GM19035 (cell line): Measurements from ENCODE around the gene MRPS2.
"Not testable (repeated sequence)": the region's sequence is repeated elsewhere in the genome, so short reads cannot be mapped to it uniquely, and the experiment has no call there.

ENCODE experiments used
- ATAC-seq: cut with Tn5 transposase; IDR thresholded peaks from one replicate; pipeline ENCODE4 v1.9.1; 2021; ENCODE audit not compliant: unreplicated experiment

Gene MRPS2

DNA sequence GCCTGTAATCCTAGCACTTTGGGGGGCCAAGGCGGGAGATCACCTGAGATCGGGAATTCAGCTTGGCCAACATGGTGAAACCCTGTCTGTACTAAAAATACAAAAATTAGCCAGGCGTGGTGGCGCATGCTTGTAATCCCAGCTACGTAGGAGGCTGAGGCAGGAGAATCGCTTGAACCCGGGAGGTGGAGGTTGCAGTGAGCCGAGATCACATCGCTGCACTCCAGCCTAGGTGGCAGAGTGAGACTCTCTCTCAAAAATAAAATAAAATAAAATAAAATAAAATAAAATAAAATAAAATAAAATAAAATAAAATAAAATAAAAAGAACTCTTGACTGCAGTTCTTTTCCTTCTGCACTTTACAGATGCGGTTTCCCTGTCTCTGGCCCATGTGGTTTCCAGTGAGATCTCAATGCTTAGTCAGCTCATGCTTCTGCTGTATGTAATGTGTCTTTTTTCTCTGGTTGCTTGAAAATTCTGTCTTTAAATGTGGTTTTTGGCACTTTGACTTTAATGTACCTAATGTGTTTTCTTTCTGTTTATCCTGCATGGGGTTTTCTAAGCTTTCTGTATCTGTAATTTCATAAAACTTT lies 28.5 kb downstream of the MRPS2 start:
- ATAC-seq, result not testable (repeated sequence)

DNA sequence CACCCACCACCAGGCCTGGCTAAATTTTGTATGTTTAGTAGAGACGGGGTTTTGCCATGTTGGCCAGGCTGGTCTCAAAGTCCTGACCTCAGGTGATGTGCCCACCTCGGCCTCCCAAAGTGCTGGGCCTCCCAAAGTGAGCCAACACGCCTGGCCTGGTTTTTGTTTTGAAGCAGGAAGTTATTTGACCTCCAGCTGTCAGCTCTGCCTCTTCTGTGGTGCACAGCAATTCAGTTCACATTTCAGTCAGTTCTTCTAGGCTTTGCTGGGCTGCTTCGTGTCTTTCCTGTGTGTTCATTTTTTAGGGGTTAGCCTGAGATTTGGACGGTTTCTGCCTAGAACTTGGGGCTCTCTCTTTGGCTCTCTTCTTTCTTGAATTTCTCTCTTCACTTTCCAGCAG lies 29.7 kb downstream of the MRPS2 start:
- ATAC-seq, result no peak

DNA sequence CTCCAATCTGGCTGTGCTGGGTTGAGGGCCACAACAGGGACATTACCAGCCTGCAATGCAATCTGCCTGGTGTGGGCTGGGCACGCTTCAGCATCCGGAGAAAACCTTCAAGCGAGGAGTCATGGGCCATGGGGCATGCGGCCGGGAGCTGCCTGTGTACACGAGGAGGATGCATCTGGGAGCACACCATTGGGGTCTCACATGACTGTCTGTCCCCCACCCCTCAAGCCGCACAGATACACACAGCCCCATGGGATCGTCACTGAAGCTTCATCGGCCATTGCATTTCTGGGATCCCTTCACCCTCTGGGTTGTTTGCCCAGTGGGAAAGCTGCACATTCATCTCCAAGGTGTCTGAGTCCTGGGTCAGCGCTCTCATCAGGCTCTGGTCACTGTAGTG lies 30.6 kb downstream of the MRPS2 start:
- no peak for ATAC-seq

DNA sequence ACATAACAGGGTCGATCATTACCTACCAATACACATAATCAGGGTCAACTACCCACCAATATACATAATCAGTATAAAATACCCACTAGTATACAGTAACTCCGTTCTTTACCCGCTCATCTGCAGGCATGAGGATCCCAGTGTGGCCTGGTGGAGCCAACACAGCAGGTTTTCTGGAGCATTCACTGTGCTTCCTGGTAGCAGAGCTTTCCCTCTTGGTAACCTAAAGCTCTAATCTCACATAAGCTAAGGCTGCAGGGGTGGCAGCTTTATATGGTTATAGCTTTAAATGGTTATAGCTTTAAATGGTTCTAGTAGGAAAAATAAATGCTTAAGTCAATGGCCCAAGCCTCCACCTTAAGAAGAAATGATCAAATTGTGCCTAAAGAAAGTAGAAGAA lies 32.6 kb downstream of the MRPS2 start:
- ATAC-seq, result no peak

DNA sequence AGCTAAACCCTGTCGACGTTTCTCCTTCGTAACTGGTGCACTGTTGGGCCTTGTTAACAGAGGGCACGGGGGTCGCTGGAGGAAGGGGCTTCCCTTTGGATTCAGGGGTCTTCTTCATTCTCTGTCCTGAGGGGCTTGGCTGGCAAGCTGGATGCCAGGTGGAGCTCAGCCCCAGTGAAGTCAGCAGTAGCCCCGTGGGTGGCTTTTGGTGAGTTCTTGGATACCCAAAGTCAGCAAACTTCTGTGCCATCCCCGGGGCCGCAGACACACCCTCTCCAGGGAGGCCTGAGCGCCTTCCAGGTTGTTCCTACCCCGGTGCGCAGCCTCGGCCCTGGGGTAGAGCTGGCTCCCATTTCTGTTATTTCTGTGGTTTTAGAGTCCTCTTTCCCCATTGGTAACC lies 33.2 kb downstream of the MRPS2 start:
- ATAC-seq, result no peak

DNA sequence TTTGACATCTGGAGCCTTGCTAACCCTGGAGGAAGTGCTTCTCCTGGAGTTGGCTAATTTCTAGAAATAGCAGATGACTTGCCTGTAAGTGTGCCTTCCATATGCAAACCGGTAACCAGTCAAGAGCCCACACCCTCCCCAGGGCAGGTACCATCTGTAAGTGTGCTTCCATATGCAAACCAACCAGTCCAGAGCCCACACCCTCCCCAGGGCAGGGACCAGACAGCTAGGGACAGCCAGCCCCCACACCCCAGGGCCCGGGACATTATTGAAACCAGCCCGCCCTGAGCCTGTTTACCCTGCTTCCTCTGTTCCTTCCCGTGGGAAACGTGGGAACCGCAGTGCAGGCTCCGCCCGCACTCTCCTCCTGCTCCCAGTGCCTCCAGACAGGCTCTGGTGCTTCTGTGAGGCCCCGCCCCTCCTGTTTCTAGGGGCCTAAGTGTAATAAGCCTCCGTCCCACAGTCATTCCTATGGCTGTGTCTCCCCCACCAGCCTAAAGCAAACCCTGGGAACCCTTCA lies 33.8 kb downstream of the MRPS2 start:
- not testable (repeated sequence) for ATAC-seq

DNA sequence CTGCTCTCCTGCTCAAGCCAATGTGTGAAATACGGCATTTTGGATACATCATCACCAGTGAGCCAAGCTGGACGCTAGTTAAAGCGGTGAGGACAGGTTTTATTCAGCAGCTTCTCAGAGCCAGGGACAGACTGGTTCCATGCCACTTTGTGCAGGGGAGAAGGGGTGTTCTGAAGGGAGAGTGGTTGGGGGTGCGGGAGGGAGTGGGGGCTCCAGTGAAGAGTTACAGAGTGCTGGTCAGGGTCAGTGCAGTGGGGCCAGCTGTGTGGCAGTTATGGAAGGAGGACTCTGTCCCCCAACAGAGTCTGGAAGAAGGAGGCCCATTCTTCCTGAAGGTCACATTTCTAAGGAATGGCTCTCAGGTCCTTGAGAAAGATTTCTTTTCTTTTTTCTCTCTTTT lies 34.3 kb downstream of the MRPS2 start:
- ATAC-seq, result not testable (repeated sequence)

DNA sequence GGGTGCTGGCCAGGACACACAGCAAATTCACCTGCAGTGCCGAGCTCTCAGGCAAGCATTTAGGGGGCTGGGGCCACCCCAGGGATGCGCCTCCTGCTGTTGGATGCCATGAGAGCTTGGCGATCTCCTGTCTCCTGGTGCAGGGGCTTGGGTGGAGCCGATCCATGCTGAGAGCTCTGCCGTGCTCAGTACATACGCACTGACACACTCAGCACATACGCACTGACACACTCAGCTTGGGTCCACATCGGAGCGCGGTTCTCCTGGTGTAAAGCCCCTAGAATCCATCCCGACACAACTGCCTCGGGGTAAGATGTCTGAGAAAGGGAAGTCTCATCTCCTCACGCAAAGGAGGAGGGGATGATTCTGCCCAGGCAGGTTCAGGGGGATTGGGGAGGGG lies 35.1 kb downstream of the MRPS2 start:
- not testable (repeated sequence) for ATAC-seq

DNA sequence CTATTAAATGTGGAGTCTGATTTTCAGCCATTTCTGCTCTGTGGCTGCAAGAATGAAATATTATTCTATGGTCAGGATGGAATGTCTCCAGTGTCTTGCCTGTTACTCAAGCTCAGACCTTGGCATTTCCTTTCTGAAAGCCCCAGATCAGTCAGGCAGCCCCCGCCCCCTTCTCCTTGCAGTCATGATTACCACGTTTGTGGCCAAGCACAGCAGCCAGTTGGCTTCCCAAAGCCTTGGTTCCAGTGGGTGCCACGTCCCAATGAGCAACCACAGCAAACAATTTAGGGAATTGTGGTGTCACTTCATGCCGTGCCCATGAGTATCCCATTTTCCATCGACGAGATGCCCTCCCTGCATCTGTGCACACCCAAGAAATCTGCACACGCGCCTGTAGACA lies 35.7 kb downstream of the MRPS2 start:
- no peak for ATAC-seq

DNA sequence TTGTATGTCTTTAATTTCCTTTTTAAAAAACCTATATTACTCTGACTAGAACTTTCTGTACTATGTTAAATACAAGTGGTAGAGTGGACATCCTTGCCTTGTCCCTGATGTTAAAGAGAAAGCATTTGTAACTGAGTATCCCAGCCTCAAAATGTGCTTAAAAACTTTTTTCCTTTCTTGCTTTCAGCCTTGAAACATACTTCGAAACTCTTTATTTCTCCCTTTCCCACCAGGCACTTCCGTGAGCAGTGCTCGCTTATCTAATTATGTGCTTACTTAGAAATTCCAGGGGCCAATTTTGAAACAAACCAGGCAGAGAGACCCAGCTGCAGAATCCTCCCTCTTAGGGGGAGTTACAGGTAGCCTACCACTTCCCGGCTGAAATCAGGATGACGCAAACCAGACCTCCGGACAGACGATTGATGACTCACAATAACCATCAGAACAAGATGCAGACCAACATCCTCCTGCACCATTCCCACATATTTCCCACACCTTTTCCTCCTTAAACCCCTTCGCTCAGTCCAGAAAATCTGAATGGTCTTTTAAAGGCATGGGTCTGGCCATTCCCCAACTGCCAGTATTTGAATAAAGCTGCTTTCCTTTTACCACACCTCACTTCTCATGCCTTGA lies 42.9 kb downstream of the MRPS2 start:
- ATAC-seq, result not testable (repeated sequence)

DNA sequence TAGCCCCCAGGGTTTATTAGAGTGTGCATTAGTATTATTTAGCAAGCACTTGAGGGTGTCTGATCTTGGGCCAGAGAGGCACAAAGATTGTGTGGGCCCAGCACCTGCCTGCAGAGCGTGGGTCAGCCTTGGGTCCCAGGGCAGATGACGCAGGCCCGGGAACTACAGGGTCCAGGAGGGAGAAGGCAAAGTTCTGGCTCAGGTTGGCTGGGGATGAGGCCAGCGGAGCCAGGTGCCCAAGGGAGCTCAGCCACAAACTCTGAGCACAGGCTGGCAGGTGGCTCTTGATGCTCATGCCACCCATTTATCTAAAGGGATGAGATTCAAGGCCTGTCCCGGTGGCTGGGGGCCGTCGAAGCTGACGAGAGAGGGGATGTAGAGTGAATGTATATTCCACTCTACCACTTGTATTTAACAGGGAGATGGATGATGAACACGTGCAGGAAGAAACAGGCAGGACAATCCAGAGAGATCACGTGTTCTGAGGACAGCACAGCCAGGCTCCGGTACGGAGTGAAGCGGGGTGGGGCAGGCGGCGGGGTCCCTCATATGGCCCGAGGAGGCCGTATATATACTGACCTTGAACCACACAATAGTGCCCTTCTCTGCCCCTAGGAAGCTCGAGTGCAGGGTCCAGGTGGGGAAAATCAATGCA lies 44.6 kb downstream of the MRPS2 start:
- ATAC-seq, result no peak

DNA sequence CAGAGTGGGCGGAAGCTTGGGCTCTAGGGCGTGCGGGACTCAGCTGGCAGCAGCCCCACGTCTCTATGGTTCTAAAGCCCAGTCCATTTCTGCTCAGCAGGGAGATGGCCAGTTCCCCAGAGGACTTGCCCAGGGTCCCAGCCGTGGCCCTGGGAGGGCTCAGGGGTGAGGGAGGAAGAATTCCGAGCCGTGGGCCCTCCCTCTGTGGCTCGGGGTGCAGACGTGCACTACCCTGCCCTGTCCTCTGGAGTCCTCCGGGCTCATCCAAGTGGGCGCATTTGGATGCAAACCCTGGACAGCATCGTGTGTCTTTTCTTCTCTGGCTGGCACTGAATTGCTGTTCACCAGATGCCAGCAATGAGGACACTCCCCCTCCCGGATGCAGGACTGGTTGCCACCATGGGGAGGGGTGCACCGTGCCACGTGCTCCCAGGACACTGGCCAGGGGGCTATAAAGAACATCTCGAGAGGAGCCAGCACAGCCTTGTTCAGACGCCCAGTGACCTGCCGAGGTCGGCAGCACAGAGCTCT lies 45.2 kb downstream of the MRPS2 start, which contains the start of gene OBP2A:
Gene OBP2A (plus strand): TSS at position 481 of the 531 bp plus-strand sequence. CDS start 55 bp downstream, outside the sequence.
- ATAC-seq, result not testable (repeated sequence)

DNA sequence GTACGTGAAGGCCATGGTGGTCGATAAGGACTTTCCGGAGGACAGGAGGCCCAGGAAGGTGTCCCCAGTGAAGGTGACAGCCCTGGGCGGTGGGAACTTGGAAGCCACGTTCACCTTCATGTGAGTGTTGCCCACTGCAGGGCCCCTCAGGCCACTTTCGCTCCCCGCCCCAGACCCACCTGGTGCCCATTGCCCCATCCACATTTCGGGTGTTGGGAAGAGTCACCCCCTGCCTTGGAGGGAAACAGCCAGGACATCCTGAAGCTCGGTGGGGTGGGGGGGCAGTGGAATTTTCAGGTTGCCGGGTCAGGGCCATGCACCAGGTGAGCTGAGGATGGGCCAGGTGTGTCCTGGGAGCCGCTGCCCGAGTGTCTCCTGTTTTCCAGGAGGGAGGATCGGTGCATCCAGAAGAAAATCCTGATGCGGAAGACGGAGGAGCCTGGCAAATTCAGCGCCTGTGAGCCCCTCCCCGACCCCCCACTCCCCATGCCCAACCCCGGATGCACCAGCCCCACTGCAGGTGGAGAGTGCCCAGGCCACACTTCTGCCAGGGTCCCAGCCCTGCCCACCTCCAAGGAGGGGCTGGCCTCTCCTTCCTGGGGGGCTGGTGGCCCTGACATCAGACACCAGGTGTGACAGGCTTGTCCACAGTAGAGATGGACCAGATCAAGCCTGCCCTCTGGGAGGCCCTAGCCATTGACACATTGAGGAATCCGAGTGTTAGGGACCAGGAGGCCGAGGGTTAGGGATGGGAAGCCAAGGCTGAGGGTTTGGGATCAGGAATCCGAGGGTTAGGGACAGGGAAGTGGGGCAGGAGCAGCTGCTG lies 46.5 kb downstream of the MRPS2 start:
- not testable (repeated sequence) for ATAC-seq

DNA sequence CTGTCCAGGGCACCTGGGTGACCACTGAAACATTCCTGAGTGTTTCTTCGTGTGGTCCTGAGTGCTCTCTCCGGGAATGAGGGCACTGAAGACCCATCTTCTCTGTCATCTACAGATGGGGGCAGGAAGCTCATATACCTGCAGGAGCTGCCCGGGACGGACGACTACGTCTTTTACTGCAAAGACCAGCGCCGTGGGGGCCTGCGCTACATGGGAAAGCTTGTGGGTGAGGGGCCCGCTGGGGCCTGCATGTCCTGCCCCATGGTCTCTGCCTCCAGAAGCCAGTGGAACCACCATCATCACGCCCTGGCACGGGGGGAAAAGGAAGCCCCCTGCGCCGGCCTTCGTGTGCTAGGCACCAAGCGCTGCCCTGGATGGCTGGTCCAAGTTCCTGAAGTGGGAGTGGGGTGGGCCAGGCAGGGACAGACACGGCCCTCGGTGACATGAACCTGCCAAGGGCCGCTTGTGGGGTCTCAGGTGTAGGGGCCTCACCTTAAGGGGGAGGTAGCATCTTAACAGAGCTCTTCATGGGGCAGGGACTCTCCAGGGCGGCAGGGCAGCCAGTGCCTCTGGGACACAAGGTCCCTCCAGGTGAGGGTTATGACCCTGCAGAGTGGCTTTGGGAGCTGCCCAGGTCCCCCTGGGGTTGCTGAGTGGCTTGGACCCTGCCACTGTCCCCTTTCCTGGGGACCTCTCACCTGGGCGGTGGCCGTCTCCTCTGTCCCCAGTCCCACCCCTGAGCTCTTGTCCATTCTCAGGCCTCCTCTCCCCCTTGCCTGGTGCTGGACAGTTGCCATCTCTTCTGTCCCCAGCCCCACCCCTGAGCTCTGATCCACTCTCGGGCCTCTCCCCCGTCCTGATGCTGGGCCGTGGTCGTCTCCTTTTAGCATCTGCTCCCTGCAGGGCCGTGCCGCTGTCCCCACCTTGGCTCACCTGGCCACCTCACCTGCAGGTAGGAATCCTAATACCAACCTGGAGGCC lies 47.6 kb downstream of the MRPS2 start:
- no peak for ATAC-seq

DNA sequence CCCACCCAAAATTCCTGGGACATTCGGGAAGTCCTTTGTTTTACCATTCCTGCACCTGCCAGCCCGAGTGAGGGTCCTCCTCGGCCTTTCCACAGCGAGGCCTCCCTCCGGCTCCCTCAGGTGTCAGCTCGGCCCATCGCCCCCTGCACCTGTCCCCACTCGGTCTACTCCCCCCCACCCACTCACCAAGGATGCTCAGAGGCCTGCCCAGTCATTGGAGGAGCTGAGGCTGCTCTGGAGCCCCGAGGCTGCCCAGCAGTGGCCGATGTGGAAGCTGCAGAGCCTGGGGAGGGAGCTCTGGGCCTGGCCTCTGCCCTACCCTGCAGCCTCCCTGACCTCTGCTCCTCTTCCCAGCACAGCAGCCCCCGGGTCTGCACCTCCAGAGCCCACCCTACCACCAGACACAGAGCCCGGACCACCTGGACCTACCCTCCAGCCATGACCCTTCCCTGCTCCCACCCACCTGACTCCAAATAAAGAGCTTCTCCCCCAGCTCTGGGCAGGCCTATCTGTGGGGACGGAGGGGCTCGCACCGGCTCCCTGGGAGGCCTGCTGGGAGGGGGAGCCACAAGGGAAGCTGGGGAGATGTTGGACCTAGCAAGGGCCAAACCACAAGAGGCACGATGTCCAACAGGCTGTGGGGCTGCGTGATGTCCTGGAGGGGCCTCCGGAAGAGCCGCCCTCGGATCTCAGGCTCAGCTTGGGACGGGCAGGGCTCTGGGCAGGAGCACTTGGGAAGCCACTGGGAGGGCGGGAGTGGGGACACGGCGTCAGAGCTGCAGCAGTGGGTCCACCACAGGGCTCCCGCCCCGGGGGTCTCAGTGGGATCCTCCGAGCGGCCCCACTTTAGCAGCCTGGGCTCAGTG lies 49.2 kb downstream of the MRPS2 start:
- not testable (repeated sequence) for ATAC-seq

DNA sequence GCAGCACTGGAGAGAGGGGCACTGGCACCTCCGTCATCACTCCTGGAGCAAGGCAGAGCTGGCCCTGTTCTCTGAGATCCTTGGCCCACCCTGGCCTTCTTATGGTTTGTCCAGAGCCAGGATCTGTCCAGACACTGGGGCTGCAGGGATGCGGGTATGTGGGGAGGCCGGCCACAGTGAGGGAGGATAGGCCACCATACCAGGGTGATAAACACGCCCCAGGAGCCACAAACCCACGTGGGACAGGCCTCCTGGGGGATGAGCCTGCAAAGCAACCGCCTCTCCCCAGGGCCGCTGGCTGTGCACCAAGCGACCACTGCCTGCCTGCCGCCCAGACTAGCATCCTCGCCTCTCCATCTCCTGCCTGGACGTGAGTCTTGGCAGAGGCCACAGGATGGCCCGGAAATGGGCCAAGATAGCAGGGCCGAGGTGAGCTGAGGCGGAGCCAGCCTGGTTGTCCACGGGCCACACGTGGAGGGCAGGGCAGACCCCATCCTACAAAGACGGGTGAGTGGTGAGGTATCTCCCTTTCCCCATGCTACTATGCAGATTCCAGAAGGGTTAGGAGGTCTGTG lies 49.9 kb downstream of the MRPS2 start:
- ATAC-seq, result no peak

DNA sequence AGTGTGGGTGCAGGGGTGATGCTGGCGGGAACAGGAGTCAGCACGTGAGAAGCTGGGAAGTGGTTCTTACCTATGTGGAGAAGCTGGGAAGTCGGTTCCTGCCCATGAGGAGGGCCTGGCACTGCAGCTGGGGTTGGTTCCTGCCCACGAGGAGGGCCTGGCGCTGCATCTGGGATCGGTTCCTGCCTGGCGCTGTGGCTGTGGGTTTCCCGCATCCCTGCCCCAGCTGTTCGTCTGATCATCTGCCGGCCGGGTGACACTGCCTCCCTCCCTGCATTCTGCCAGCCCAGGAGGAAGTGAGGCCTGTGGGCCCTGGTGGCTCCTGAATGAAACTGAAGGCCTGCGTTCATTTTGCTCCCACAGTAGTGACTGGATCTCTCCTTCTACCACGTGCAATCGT lies 50.5 kb downstream of the MRPS2 start:
- ATAC-seq, result no peak

DNA sequence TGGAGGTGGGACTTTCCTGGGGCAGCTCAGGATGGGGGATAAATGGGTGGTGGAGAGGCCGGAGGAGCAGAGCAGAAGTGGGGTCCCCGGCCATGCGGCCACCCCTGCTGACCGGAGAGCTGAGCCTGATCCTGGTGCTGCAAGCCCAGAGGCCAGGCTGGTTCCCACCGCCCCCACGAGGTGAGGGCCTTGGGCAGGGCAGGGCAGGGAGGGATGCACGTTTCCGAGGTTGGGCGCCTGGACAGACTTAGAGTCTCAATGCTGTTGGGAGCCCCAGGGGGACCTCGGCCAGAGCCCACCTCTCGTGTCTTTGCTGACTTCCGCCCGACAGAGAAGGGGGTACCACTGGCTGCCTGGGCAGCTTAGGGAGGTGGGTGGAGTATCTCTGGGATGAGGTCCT lies 51.0 kb downstream of the MRPS2 start:
- ATAC-seq, result no peak
